ENCODE data around the gene RTL10.

The RTL10 gene

GRCh38 chr22:19888131-19888746 lies 33.6 kb upstream of the RTL10 start:
- no peak for DNase-seq

- DNase-seq: peak; percentile 18
These were observed 32.7 kb upstream of the RTL10 start for GRCh38 chr22:19887256-19887985.

- peak; percentile 51 for DNase-seq
These were observed 32.1 kb upstream of the RTL10 start for GRCh38 chr22:19886605-19887255.

GRCh38 chr22:19885841-19886592 lies 31.3 kb upstream of the RTL10 start:
- peak; percentile 17 for DNase-seq

GRCh38 chr22:19884954-19885751 lies 30.5 kb upstream of the RTL10 start:
- peak; percentile 14 for DNase-seq

- peak; percentile 14 for DNase-seq
These were observed 29.7 kb upstream of the RTL10 start for GRCh38 chr22:19884161-19884953.

- peak; percentile 6 for DNase-seq
These were observed 28.8 kb upstream of the RTL10 start for GRCh38 chr22:19883446-19883845.

- DNase-seq: peak; percentile 12
These were observed 28.0 kb upstream of the RTL10 start for GRCh38 chr22:19882446-19883381.

- DNase-seq: no peak
These were observed 26.3 kb upstream of the RTL10 start for GRCh38 chr22:19880786-19881569.

- peak; percentile 12 for DNase-seq
These were observed 25.5 kb upstream of the RTL10 start for GRCh38 chr22:19879992-19880785.

- DNase-seq: no peak
These were observed 24.9 kb upstream of the RTL10 start for GRCh38 chr22:19879643-19879991.

GRCh38 chr22:19879246-19879570 lies 24.5 kb upstream of the RTL10 start:
- peak; percentile 5 for DNase-seq

- DNase-seq: peak; percentile 13
These were observed 24.0 kb upstream of the RTL10 start for GRCh38 chr22:19878461-19879245.

- DNase-seq: peak; percentile 14
These were observed 23.1 kb upstream of the RTL10 start for GRCh38 chr22:19877626-19878339.

GRCh38 chr22:19876941-19877625 lies 22.4 kb upstream of the RTL10 start:
- peak; percentile 5 for DNase-seq

- peak; percentile 5 for DNase-seq
These were observed 21.8 kb upstream of the RTL10 start for GRCh38 chr22:19876314-19876940.

Data from activated CD8-positive, alpha-beta memory T cell treated with anti-CD3 and anti-CD28 coated beads, Interleukin-2, amount 50 U/mL, for 4 hours (primary cell).